Measurements from ENCODE around the gene SAMD15. TPM values are rescaled to one million over a fixed set of nuclear protein-coding genes. Genes with fewer than 3 reads are reported as not detected.

Gene SAMD15
- total RNA-seq, 1 experiment from 2014 or later: 0.42 TPM

GRCh38 chr14:77439861-77440260 lies 62.7 kb downstream of the SAMD15 start (continued):
- TF ChIP-seq, protein P1, sequence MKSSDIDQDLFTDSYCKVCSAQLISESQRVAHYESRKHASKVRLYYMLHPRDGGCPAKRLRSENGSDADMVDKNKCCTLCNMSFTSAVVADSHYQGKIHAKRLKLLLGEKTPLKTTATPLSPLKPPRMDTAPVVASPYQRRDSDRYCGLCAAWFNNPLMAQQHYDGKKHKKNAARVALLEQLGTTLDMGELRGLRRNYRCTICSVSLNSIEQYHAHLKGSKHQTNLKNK (CRISPR knock-in tag; IDR thresholded peaks at IDR 0.05): no peak
- TF ChIP-seq, protein P2, sequence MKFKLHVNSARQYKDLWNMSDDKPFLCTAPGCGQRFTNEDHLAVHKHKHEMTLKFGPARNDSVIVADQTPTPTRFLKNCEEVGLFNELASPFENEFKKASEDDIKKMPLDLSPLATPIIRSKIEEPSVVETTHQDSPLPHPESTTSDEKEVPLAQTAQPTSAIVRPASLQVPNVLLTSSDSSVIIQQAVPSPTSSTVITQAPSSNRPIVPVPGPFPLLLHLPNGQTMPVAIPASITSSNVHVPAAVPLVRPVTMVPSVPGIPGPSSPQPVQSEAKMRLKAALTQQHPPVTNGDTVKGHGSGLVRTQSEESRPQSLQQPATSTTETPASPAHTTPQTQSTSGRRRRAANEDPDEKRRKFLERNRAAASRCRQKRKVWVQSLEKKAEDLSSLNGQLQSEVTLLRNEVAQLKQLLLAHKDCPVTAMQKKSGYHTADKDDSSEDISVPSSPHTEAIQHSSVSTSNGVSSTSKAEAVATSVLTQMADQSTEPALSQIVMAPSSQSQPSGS (CRISPR knock-in tag; IDR thresholded peaks at IDR 0.05; ENCODE audit: borderline replicate concordance, low read depth): no peak
- no peak for TF ChIP-seq TP53 (CRISPR knock-in tag; IDR thresholded peaks at IDR 0.05)
- TF ChIP-seq ETV6 (CRISPR knock-in tag; IDR thresholded peaks at IDR 0.05): no peak
- TF ChIP-seq, protein P3, sequence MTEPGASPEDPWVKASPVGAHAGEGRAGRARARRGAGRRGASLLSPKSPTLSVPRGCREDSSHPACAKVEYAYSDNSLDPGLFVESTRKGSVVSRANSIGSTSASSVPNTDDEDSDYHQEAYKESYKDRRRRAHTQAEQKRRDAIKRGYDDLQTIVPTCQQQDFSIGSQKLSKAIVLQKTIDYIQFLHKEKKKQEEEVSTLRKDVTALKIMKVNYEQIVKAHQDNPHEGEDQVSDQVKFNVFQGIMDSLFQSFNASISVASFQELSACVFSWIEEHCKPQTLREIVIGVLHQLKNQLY (CRISPR knock-in tag; IDR thresholded peaks at IDR 0.05): no peak

Other genes starting within 250 kb of the SAMD15 start
- 38.6 to 47.7 TPM (median 39.3 TPM) in 3 replicates for gene ZDHHC22, start 235.6 kb upstream of the SAMD15 start, total RNA-seq (2021)
- gene TMEM63C, start 195.6 kb upstream of the SAMD15 start, total RNA-seq (2021): 3.6 to 8.8 TPM (median 6.0 TPM) in 3 replicates
- 0.14 to 0.46 TPM (median 0.33 TPM) in 3 replicates for gene NGB, start 106.2 kb upstream of the SAMD15 start, total RNA-seq (2021)
- 31.3 to 38.7 TPM (median 35.2 TPM) in 3 replicates for gene POMT2, start 56.5 kb upstream of the SAMD15 start, total RNA-seq (2021)
- 35.6 to 40.2 TPM (median 38.2 TPM) in 3 replicates for gene GSTZ1, start 56.3 kb upstream of the SAMD15 start, total RNA-seq (2021)
- gene TMED8, start 285 bp upstream of the SAMD15 start, total RNA-seq (2021): 12.8 to 14.2 TPM (median 13.4 TPM) in 3 replicates
- gene NOXRED1, start 46.1 kb downstream of the SAMD15 start, total RNA-seq (2021): 0.11 to 0.44 TPM (median 0.20 TPM) in 3 replicates
- gene VIPAS39, start 80.2 kb downstream of the SAMD15 start, total RNA-seq (2021): 17.0 to 18.5 TPM (median 17.9 TPM) in 3 replicates
- 137 to 186 TPM (median 160 TPM) in 3 replicates for gene AHSA1, start 80.7 kb downstream of the SAMD15 start, total RNA-seq (2021)
- gene ISM2, start 121.4 kb downstream of the SAMD15 start, total RNA-seq (2021): 0.80 to 1.4 TPM (median 1.3 TPM) in 3 replicates
- 38.2 to 40.1 TPM (median 39.6 TPM) in 3 replicates for gene SPTLC2, start 239.3 kb downstream of the SAMD15 start, total RNA-seq (2021)

Data from WTC11 (cell line).